Stimulated activated CD4-positive, alpha-beta T cell treated with anti-CD3 and anti-CD28 coated beads, Interleukin-1b, Interleukin-23, amount 100 ng/mL, for 48 hours (primary cell): ENCODE results near the gene HNMT.
"Not testable (repeated sequence)": the region's sequence is repeated elsewhere in the genome, so short reads cannot be mapped to it uniquely, and the experiment has no call there.

Experiments
- DNase-seq: peaks from one replicate; pipeline ENCODE4 v3.0.0-alpha.2; 2020

The HNMT gene

DNA sequence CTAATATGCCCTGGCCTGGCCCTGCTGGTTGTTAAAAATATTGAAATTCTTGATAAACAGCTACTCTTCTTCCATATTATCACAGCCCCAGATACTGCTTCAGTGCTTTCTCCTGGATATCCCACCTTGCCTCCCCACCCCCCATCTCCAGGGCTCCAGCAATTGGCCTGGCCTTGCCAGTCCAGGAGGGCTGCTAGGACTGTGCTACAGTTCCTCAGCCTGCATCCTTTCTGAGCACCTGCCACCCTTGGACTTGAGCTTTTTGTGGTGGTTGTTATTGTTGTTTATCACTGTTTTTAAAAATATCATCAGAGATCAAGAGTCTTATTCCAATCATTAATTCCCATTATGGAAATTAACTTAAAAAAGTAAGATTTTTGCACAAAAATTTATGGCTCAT is 13.5 kb downstream of the HNMT start:
- DNase-seq = no peak

GRCh38 chr2:137980459-137980858 is 16.2 kb downstream of the HNMT start:
- DNase-seq = no peak

- no peak for DNase-seq
Measured at GRCh38 chr2:137981112-137981656, 16.9 kb downstream of the HNMT start.

GRCh38 chr2:137983581-137983980 is 19.3 kb downstream of the HNMT start:
- no peak for DNase-seq

GRCh38 chr2:137986268-137986667 is 22.0 kb downstream of the HNMT start:
- no peak for DNase-seq

DNA sequence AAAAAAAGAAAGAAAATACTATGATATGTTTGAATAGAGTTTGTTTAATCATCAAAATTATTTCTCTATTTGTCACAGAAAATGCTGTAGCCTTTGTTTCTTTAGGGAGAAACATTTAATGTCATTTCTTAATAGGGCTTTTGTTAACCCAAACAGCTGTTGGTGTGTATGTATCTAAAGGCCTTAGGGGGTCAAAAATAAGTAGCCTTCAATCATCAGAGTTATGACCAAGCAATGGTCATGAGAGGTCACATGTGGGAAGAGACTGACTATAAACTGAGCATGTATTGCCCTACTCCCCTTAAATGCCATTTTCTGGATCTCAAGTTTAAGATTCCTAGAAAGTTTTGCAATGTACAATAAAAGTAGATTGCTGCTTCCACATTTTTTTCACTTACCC is 22.7 kb downstream of the HNMT start:
- no peak for DNase-seq

DNA sequence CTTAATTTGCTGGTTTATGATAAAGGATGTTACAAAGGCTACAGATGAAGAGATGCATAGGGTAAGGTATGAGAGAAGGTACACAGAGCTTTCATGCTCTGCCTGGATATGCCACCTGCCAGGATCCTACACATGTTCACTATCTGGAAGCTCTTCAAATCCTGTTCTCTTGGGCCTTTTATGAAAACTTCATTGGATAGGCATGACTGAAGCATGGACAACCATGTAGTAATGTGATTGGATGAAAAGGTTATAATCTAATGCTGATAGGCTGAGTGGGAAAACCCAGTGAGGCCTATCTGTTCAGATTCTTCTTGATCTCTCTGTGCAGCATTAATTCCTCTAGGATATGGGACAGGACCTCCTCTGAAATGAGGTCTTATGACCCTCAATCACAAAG is 26.8 kb downstream of the HNMT start:
- DNase-seq = no peak

DNA sequence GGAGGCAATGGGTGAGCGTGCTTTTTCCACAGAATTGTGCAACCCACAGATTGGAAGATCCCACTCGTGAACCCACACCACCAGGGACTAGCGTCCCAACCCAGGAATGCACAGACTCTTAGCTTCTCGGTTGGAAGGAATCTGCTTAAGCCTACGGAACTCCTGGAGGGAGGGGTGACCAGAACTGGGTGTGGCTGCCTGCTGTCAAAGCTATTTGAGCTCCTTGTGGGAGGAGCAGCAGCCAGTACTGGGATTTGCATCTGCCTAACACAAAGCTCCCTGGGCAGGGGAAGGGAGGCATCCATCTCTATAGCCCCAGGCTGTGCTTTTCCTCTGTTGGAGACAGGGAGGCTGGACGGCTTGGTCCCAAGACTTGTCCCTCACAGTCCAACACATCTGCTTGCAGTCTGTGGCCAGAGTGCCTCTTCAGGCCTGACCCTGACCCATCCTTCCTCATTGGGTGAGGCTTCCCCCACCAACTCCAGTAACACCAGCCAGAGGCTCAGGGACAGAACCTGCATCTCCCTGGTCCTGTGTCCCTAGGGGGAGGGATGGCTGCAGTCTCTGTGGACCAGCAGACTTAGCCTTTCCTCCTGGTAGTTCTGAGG is 27.9 kb downstream of the HNMT start:
- DNase-seq = no peak

GRCh38 chr2:137993715-137994476 is 29.6 kb downstream of the HNMT start:
- DNase-seq = not testable (repeated sequence)

DNA sequence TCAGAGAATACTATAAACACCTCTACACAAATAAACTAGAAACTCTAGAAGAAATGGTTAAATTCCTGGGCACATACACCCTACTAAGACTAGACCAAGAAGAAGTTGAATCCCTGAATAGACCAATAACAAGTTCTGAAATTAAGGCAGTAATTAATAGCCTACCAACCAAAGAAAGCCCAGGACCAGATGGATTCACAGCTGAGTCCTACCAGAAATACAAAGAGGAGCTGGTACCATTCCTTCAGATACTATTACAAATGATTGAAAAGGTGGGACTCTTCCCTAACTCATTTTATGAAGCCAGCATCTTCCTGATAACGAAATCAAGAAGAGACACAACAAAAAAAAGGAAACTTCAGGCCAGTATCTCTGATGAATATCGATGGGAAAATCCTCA is 31.1 kb downstream of the HNMT start:
- DNase-seq = not testable (repeated sequence)

DNA sequence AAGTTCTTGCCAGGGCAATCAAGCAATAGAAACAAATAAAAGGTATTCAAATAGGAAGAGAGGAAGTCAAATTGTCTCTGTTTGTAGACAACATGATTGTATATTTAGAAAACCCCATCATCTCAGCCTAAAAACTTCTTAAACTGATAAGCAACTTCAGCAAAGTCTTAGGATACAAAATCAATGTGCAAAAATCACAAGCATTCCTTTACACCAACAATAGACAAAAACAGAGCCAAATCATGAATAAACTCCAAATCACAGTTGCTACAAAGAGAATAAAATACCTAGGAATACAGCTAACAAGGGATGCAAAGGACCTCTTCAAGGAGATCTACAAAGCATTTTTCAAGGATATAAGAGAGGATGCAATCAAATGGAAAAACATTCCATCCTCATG is 31.9 kb downstream of the HNMT start:
- not testable (repeated sequence) for DNase-seq

GRCh38 chr2:137997733-137998132 is 33.5 kb downstream of the HNMT start:
- DNase-seq = no peak

GRCh38 chr2:137998503-137998902 is 34.2 kb downstream of the HNMT start:
- no peak for DNase-seq

- DNase-seq = no peak
Measured at GRCh38 chr2:137999273-137999672, 35.0 kb downstream of the HNMT start.

- DNase-seq = no peak
Measured at GRCh38 chr2:138000009-138000408, 35.7 kb downstream of the HNMT start.

- no peak for DNase-seq
Measured at GRCh38 chr2:138000796-138001195, 36.5 kb downstream of the HNMT start.

GRCh38 chr2:138003411-138003810 is 39.1 kb downstream of the HNMT start:
- DNase-seq = no peak

DNA sequence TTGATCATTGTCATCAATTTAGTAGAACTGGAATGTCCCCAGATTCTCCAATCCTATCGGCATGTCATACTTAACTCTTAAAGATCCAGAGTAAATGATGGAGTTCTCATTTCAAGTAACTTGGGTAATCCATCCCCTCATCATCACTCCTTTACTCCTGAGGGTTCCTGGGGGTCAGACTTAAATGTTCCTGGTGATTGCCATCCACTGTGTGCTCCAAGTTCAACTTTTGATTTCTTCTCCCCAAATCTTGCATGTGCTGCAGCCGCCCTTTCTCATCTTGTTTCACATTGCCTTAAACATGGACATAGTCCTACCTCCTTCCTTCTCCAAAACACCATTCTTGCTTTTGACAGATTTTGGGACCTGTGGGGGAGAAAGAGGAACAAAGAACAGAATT is 43.2 kb downstream of the HNMT start:
- DNase-seq = no peak

GRCh38 chr2:138009622-138010021 is 45.3 kb downstream of the HNMT start:
- DNase-seq = no peak

DNA sequence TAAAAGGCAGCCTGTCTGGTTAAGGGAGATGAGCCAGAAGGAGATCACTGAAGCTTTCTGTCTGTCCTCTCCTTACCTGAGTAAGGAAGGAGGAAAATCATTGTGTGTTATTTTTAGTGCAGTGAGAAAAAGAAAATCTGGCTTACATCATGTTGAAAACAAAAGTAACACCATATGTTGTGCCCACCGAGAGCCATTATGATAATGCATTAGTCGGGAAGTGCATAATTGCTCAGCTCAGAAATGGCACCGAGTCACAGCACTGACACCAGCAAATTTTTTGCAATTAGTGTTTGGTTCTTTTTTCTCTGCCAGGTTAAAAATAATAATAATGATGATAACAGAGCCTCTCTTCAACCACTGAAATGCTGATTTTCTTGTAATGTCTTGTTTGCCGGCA is 46.6 kb downstream of the HNMT start:
- no peak for DNase-seq

DNA sequence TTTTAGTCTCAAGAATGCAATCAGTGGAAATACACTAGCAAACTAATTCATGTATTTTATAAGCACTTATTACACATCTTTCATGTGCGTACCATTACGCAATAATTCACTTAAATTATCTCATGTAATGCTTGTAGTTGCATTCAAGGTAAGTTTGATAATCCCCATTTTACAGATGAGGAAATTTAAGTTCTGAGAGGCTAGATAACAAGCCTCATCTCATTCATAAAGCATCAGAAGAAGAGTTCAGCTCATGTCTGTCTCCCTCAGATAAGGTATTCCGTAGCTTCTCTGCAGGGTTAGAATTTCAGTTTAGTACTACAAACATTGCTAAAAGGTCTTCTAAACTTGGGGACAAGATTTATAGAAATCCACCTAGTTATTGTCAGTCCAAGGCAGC is 47.8 kb downstream of the HNMT start:
- DNase-seq = no peak

DNA sequence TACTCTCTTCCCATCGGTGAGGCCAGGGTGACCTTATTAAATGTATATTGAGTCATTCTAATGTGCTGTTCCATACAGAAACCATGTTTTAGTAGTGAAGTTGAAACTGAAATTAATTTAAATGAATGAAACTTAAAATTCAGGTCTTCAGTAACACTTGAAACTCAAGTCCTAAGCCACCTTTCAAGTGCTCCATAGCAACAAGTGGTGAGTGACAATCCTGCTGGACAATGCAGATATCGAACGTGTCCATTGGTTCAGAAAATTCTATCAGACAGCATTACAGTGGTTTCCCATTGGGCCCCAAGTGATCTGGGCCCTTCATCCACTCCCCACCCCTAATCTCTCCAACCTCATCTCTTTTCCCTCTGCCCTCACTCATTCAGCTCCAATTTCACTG is 48.7 kb downstream of the HNMT start:
- no peak for DNase-seq

GRCh38 chr2:138013639-138014038 is 49.4 kb downstream of the HNMT start:
- no peak for DNase-seq

- DNase-seq = no peak
Measured at GRCh38 chr2:138015494-138015893, 51.2 kb downstream of the HNMT start.
